HG03095 (cell line): Measurements from ENCODE around the gene C11orf86.

ENCODE experiments used
- ATAC-seq: cut with Tn5 transposase; IDR thresholded peaks from one replicate; pipeline ENCODE4 v1.9.1; 2021; ENCODE audit warnings: moderate library complexity; ENCODE audit not compliant: unreplicated experiment

The C11orf86 gene

DNA sequence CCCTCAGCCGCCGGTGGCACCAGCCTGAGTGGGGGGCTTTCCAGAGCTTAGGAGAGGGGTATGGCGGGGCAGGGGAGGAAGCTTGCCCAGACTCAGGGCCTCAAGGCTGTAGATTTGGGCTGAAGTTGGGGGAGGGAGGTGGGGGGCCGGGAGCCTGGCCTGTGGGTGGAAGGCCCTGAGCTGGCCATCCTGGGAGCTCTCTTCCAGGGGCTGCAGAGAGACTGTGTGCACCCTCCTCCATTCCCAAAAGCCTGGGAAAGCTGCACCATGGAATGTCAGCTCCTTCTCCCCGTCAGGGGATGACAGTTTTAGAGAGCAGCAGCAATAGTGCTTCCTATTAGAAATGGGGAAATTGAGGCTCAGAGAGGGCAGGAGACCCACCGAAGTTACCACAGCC is 48.9 kb downstream of the C11orf86 start:
- no peak for ATAC-seq

DNA sequence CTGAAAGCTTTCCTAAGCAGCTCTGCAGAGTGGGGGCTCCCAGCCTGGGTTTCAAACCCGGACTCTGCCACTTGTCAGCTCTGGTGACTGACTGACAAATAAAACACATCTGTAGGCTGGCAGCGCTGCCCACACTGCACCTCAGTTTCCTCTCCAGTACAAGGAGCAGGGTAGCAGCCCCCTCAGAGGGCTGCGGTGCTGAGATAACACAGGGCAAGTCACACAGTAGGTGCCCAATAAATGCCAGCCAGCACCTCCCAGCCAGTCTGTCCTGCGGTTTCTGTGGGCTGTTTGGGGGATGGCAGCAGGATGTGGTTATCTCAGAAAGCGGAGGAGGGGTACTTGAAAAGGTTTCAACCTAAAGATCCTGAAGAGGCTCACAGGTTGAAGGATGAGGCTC is 49.3 kb downstream of the C11orf86 start:
- no peak for ATAC-seq

DNA sequence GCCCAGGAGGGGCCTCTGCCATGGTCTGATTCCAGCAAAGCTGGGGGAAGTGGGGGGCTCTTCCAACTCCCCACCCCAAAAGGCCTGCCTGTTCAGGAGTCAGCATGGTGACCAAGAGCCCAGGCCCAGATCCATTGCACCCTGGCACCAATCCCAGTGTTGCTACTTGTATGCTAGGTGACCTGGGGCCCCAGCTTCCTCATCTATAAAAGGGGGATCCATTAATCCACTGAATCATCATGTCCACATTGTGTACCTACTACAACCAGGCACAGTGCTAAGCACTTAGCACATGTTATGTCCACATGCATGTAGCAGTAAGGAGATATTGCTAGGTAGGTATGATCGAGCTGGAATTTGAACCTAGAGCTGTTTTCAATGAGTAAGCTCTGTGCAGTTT is 49.9 kb downstream of the C11orf86 start:
- ATAC-seq = no peak

DNA sequence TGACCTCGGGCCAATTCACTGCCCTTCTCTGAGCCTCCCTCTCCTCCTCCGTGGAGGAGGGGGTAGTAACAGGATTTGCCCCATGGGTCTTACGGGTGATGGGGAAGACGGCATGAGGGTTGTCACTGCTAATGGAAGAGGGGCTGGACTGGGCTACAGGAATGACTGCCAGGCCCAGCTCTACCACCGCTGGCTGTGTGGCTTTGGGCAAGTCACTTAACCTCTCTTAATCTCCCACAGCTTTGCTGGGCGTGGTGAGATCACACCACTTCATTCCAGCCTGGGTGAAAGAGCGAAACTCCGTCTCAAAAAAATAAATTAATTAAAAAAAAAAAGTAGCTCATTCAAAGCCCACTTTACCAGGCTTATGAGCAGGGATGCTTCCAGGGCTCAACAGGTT is 50.6 kb downstream of the C11orf86 start:
- ATAC-seq = no peak
